HG03196 (cell line): ENCODE results near the gene PDGFC.

ENCODE experiments used
- ATAC-seq: cut with Tn5 transposase; IDR thresholded peaks from one replicate; pipeline ENCODE4 v1.9.1; 2021; ENCODE audit not compliant: unreplicated experiment

The PDGFC gene

GRCh38 chr4:156786713-156787112 lies 184.9 kb downstream of the PDGFC start:
- no peak for ATAC-seq

- no peak for ATAC-seq
Measured at GRCh38 chr4:156784970-156785369, 186.6 kb downstream of the PDGFC start.

- no peak for ATAC-seq
Measured at GRCh38 chr4:156783966-156784365, 187.6 kb downstream of the PDGFC start.

DNA sequence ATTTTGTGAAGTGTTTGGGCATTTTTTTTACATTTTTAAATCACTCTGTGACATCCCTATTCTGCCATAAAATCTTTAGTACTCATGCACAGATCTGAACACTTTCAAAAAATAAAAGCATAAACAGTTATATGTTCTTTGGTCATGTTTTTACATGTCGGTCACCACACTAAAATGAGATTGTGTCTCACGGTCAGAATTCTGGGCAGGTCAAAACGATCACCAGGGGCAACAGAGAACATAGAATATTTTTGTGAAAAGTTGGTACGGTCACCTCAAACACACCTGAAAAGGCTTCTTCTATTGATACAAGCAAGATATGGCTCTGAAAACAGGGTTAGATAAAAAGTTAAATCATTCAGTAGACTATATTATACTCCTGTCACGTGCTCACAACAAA lies 189.1 kb downstream of the PDGFC start:
- ATAC-seq = no peak

DNA sequence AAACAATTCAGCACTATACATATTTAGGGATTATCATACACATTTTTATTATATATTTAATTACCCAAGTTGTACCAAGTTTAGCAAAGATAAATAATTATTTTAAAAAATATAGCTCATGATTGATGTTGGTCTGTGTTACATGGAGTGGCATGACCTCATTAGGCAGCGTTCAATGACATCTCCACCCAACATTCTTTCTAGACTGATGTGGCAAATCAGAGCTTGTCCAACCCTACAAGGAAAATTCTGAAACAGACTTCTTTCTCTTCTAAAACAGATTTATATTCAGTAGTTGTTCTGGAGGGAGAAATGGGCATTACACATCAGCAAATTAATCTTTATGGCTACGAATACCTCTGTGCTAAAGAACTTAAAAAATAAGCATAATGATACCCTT lies 189.7 kb downstream of the PDGFC start:
- no peak for ATAC-seq

DNA sequence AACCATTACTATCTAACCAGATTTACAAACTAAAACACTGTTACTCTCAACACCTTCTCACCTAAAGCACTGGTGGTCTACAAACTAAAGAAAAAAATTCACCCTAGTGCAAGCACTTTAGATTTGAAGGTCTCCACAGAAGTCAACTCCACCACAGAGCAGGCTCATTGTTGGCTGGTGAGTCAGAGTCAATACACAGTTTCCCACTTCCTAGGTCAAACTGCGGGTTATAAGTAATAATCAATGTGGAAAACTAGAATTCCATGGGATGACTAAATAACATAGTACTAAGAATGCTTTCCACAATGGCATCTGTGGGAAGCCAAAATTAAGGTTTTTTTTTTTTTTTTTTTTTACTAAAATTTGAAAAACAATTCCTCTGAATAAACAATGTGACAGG lies 191.8 kb downstream of the PDGFC start:
- ATAC-seq = no peak

- no peak for ATAC-seq
Measured at GRCh38 chr4:156779042-156779441, 192.6 kb downstream of the PDGFC start.

- ATAC-seq = no peak
Measured at GRCh38 chr4:156778606-156779005, 193.0 kb downstream of the PDGFC start.

- no peak for ATAC-seq
Measured at GRCh38 chr4:156778093-156778492, 193.5 kb downstream of the PDGFC start.

DNA sequence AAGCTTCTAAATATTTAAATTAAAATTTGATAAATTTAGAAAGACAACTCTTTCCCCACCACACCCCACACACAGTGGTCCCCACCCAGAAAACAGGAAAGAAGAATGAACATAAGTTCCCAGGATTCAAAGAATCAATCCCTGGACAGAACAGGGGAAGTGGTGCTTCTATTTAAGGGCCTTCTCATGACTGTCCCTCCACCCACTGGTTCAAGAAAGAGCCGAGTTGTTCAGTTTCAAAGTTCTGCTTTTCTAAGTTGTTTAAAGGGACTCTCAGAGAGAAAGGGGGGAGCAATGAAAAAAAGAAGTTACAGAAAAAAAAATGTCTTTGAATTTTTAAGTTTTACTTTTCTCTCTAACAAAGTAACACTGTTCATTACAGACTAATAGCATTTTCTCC lies 195.8 kb downstream of the PDGFC start:
- ATAC-seq = no peak

DNA sequence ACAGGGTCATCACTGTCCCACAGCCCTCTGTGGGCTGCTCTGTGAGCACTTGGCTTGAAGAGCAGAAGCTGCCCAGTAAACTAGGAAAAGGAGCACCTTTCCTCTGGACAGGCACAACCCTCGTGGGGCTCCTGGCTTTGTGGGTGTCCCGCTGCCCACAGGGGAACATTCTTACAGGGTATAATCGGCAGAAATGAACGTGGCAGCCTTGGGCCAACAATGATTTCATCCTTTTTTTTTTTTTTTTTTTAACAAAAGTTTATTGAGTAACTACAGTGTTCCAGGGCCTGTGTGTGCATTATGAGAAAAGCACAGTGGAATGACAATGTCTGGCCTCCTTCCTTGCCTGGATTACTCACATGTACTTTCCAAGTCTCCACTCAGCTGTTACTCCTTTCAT lies 197.2 kb downstream of the PDGFC start:
- ATAC-seq = no peak

DNA sequence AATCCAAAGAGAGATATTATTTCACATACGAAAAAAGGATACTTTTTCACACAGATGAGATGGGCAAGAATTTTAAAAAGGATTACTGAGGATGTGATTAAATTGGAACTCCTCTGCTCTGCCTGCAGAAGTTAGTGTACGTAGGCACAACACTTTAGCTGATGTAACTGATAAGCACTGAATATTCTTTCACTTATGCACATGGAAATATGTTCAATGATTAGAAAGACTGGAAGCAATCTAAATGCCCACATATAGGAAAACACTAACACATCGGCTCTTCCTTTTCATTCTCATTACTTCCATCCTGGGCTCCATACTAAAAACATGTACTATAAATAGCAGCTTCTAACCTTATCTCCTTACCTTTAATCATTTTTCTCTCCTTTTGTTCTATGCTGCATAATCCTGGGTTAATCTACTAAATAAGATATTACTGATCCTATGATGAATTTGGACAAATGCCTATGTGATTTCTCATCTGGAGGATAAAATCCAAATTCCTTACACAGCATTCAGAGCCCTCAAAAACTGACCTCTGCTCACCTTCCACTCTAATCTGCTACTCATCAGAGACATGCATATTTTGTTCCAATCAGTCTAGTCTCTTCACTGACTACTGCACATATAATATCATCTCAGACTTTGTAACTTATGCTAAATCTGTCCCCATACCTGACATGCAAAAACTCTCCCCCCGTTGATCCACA lies 197.8 kb downstream of the PDGFC start:
- no peak for ATAC-seq

- no peak for ATAC-seq
Measured at GRCh38 chr4:156771171-156771837, 200.3 kb downstream of the PDGFC start.

- ATAC-seq = no peak
Measured at GRCh38 chr4:156770140-156770539, 201.5 kb downstream of the PDGFC start.

- ATAC-seq = no peak
Measured at GRCh38 chr4:156767911-156768415, 203.6 kb downstream of the PDGFC start.

- ATAC-seq = no peak
Measured at GRCh38 chr4:156766846-156767245, 204.8 kb downstream of the PDGFC start.

GRCh38 chr4:156765277-156765676 lies 206.3 kb downstream of the PDGFC start:
- ATAC-seq = no peak

GRCh38 chr4:156764846-156765245 lies 206.8 kb downstream of the PDGFC start:
- no peak for ATAC-seq

DNA sequence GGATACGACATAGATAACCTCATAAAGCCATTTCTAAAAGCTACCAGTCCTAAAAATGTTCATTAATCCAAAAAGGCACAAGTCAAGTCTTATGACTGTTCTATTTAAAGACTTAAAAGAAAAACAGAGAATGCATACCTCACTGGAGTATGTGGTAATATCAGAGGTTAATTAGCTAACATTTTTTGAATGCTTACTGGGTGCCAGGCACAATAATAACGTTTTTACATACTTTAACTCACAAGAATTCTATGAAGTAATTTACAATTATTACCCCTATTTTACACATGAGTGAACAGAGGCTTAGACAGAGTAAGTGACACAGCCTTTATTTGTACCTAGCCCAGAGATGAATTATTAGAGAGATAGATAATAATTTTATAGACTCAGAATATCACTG lies 207.5 kb downstream of the PDGFC start:
- no peak for ATAC-seq

DNA sequence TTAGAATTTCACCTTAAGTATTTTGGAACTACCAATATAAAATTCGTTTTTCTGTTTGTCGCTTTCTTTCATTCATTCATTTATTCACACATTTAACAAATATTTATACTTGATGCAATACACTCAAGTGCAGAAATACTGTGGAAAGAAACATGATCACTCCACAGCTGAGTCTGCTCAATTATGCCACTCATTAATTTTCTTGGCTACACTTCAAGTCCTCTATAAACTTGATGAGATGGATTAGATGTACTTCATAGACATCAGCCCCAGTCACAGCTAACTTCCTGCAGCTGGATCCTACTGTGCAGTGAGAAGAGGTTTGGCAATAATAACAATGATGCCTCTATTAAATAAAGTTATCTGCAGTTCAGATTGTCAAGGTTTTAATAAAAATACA lies 208.1 kb downstream of the PDGFC start:
- ATAC-seq = no peak

- ATAC-seq = no peak
Measured at GRCh38 chr4:156762851-156763250, 208.7 kb downstream of the PDGFC start.

DNA sequence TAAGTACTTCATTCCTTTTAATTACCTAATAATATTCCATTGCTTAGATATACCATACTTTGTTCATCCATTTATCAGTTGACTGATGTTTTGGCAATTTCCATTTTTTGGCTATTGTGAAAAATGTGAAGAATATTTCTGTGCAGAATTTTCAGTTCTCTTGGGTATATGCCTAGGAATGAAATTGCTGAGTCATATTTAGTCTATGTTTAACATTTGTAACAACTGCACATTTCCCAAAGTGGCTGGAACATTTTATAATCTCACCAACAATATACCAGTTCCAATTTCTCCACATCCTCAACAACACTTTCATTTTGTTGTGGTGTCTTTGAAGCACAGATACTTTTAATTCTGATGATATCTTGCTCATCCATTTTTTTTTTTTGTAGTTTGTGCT lies 215.5 kb downstream of the PDGFC start:
- ATAC-seq = no peak
